GM20431 (cell line): ENCODE results near the gene METRN.

Experiments used
- in situ Hi-C: fragments of 300-500 bp; cut with MseI, MboI; formaldehyde crosslinking; loops from one replicate; pipeline ENCODE4 v1.15.0; 2020; ENCODE audit warnings: low sequenced_read_pairs; ENCODE audit not compliant: unreplicated experiment

Gene METRN

GRCh38 chr16:707062-707538 is 7.8 kb upstream of the METRN start:
- in situ Hi-C loops = no loop called here

GRCh38 chr16:708019-708418 is 6.9 kb upstream of the METRN start:
- in situ Hi-C loops = no loop called here

- in situ Hi-C loops = no loop called here
Observed at GRCh38 chr16:708959-709358, 6.0 kb upstream of the METRN start.

DNA sequence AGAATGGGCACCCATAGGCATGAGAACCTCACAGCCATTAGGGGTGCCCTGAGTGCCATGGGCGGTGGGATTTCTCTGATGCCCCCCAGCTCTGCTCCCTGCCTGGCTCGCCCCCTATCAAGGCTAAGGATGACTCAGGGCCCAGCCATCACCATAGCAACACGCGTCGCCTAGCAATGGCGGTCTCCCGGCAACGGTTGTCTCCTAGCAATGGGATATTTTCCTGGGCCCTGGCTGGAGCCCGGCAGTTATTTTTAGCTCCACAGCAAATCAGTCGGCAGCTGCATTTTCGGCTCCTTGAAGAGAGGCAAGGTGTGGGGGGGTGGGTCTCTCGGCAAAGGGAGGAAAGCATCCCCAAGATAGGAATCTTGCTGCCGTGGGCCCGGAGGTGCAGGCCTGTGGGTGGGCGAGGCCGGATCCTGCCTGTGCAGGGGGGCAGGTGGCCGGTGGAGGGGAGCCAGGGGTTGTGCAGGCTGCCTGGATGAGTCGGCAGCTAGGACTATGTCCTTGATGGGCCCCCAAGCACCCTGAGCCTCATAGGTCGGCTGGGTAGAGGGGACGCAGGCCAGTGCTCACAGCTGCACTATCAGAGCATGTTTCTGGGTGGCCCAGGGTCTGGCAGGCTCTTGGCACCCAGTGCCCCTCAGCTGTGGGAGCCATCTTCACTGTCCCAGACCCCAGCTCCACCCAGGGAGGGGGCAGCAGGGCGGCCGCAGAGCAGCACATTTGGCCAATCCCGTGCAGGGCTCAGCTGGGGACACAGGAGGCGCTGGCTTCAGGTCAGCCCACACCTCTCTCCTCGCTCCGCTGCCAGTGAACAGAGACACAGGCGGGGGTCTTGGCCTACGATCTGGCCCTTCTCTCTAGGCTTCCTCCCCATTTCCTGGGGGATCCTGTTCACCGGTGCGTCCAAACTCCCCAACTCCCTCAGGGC is 5.1 kb upstream of the METRN start:
- in situ Hi-C loops = loop anchor here (10.0 kb wide), 1 partner anchor 75 kb away; the partner anchor contains the start of genes CHTF18 and RPUSD1

GRCh38 chr16:710500-711075 is 4.3 kb upstream of the METRN start:
- in situ Hi-C loops = loop anchor here (10.0 kb wide), 1 partner anchor 74 kb away; the partner anchor contains the start of genes CHTF18 and RPUSD1

- in situ Hi-C loops = loop anchor here (10.0 kb wide), 1 partner anchor 74 kb away; the partner anchor contains the start of genes CHTF18 and RPUSD1
Observed at GRCh38 chr16:711084-711483, 3.8 kb upstream of the METRN start.

GRCh38 chr16:711548-712320 is 3.2 kb upstream of the METRN start:
- in situ Hi-C loops = loop anchor here (10.0 kb wide), 1 partner anchor 73 kb away; the partner anchor contains the start of genes CHTF18 and RPUSD1

GRCh38 chr16:712740-713250 is 2.1 kb upstream of the METRN start:
- in situ Hi-C loops = loop anchor here (10.0 kb wide), 1 partner anchor 72 kb away; the partner anchor contains the start of genes CHTF18 and RPUSD1

GRCh38 chr16:714079-714478 is 839 bp upstream of the METRN start:
- in situ Hi-C loops = loop anchor here (10.0 kb wide), 1 partner anchor 71 kb away; the partner anchor contains the start of genes CHTF18 and RPUSD1

DNA sequence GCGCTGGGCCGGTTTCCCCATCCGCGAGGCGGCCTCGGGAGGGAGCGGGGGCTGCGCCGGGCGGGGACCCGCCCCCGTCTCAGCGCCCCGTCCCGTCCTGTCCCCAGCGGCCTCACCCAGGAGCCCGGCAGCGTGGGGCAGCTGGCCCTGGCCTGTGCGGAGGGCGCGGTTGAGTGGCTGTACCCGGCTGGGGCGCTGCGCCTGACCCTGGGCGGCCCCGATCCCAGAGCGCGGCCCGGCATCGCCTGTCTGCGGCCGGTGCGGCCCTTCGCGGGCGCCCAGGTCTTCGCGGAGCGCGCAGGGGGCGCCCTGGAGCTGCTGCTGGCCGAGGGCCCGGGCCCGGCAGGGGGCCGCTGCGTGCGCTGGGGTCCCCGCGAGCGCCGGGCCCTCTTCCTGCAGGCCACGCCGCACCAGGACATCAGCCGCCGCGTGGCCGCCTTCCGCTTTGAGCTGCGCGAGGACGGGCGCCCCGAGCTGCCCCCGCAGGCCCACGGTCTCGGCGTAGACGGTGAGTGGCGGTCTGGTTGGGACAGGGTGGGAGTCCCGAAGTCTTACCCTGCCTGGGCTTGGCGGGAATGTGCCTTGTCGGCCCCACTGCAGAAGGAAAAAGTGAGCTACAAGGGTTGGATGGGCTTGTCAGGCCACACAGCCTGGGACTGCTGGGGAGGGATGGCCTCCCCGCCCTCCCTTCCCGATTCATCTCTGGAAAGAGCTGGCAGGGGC is 720 bp downstream of the METRN start:
- in situ Hi-C loops = loop anchor here (10.0 kb wide), 1 partner anchor 69 kb away; the partner anchor contains the start of genes CHTF18 and RPUSD1

DNA sequence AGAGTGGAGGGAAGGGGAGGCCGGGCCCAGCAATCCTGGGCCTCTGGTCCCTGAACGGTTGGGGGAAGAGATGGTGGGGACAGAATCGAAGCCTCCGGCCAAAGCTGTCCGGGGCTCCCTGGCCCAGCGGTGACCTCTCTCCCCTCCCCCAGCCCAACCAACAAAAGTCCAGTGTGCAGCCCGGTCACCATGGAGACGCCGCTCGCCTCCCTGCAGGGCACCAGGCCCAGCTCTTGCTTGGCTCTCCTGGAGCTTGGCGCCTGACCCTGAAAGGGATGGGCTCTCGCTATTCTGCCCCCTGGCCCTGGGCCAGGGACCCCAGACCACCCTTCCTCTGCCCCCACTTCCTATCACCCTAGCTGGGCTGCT is 1.3 kb downstream of the METRN start:
- in situ Hi-C loops = loop anchor here (10.0 kb wide), 1 partner anchor 69 kb away; the partner anchor contains the start of genes CHTF18 and RPUSD1

DNA sequence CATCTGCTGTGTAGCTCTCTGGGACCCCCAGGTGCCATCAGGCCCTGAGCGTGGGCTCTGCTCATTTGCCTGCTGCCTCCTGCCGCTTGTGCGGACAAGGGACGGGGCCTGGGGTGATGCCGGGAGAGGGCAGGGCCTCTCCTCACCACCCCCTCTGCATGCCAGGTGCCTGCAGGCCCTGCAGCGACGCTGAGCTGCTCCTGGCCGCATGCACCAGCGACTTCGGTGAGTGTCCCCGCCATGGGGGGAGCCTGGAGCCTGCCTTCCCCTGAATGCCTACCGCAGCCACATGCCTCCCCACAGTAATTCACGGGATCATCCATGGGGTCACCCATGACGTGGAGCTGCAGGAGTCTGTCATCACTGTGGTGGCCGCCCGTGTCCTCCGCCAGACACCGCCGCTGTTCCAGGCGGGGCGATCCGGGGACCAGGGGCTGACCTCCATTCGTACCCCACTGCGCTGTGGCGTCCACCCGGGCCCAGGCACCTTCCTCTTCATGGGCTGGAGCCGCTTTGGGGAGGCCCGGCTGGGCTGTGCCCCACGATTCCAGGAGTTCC is 1.9 kb downstream of the METRN start:
- in situ Hi-C loops = loop anchor here (10.0 kb wide), 1 partner anchor 68 kb away; the partner anchor contains the start of genes CHTF18 and RPUSD1

DNA sequence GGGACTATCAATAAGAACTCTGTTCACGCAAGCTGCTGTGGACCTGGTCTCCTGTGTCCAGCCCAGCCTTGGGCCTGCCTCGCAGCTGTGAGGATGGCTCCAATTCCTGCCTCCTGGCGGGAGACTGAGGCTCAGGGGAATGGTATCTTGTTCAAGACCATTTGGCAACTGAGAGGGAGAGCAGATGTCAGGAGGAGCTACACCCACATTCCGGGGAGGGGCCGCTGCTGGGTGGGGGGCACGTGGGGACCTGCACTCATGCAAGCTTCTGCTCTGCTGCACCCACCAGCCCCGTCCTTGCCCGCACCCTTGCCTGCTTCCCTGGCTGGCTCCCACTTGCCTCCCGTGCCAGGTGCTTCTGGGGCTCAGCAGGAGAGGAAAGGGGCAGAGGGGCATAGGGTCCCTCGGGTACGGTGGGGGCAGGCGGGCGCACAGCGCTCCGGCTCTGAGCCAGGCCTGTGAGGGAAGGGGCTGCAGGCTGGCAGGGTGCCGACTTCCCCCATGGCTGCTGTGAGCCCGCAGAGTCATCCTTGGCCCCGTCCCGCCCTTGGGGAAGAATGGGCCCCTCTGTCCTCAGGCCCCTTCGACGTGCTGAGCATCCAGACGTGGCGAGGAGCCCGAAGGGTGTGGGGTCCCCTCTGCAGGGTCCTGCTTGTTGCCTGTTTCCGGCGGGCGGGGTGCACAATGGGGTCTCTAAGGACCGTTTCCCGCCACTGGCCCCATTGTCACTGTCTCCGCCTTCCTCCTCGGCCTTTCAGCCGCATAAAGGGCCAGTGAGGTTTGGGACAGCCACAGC is 2.7 kb downstream of the METRN start:
- in situ Hi-C loops = loop anchor here (10.0 kb wide), 1 partner anchor 67 kb away; the partner anchor contains the start of genes CHTF18 and RPUSD1

GRCh38 chr16:718389-718788 is 3.5 kb downstream of the METRN start:
- in situ Hi-C loops = loop anchor here (10.0 kb wide), 1 partner anchor 66 kb away; the partner anchor contains the start of genes CHTF18 and RPUSD1

GRCh38 chr16:718922-719321 is 4.0 kb downstream of the METRN start:
- in situ Hi-C loops = loop anchor here (10.0 kb wide), 1 partner anchor 66 kb away; the partner anchor contains the start of genes CHTF18 and RPUSD1

- in situ Hi-C loops = loop anchor here (10.0 kb wide), 1 partner anchor 65 kb away; the partner anchor contains the start of genes CHTF18 and RPUSD1
Observed at GRCh38 chr16:719815-720446, 5.0 kb downstream of the METRN start.

DNA sequence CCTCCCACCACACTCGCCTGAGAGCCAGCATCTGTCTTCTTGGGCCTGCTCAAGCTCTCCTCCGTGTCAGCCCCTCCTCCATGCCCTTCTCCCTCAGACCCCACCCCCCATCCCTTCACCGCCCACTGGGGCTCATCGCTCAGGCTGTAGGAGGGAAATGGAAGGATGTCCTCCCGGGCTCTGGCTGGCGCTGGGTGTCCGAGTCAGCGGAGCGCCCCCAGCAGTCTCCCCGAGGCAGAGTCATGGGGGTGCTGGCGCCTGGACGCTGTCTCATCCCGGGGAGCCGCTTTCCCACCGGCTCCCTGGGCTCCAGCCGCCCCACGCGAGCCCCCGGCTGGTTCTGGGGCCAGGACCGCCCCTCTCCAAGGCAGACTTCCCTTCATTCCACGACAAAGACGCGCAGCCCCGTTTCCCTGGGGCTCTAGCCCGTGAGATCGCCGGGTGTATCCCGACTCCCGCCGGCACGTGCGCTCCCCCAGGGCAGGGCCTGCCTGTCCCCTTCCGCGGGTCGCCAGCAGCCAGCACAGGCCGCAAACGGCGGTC is 5.6 kb downstream of the METRN start:
- in situ Hi-C loops = no loop called here
